ENCODE measurements around the gene CCNT2.

CCNT2 gene

GRCh38 chr2:134919341-134920210, 954 bp downstream of the CCNT2 start:
- peak in 1 of 2 donors; percentile 40 for DNase-seq (ENCODE audit: low read depth in 2 of 2)
- no peak for TF ChIP-seq CTCF (IDR thresholded peaks at IDR 0.05; ENCODE audit: low read depth, low read length)

DNA sequence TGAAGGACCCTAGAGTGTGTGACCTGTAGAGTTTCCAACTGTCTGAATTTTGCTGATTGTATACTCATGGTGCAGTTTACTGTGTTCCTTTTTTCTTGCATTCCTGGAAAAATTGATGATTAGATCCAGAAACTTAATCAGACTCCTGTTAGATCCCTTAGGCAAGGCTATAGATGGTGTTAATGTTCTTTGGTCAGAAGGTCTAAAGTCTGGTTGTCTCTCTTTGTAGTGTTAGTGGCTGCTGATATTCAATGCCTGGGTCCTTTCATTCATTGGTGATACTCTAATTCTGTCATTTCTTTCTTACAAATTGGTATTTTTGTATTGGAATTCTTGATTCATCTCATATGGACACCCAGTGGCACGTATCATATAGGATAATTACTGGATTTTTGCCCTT, 6.3 kb downstream of the CCNT2 start:
- no peak for TF ChIP-seq CTCF (IDR thresholded peaks at IDR 0.05; ENCODE audit: low read depth, low read length)
- H3K4me3 ChIP-seq (replicated peaks in 1 of 2; ENCODE audit: low read depth in 2 of 2, low read length in 2 of 2): no peak overlapping the region
- no peak for DNase-seq (ENCODE audit: low read depth in 2 of 2)

More at GRCh38 chr2:134919341-134920210, 954 bp downstream of the CCNT2 start:
- peak overlapping the region; percentile 82 to 93 for H3K4me3 ChIP-seq (replicated peaks in 1 of 2; ENCODE audit: low read depth in 2 of 2, low read length in 2 of 2)

GRCh38 chr2:134926231-134926931, 7.8 kb downstream of the CCNT2 start:
- no peak for TF ChIP-seq CTCF (IDR thresholded peaks at IDR 0.05; ENCODE audit: low read depth, low read length)
- DNase-seq (ENCODE audit: low read depth in 2 of 2): peak; percentile 17 to 31
- H3K4me3 ChIP-seq (replicated peaks in 1 of 2; ENCODE audit: low read depth in 2 of 2, low read length in 2 of 2): no peak overlapping the region

GRCh38 chr2:134927195-134927594, 8.6 kb downstream of the CCNT2 start:
- H3K4me3 ChIP-seq (replicated peaks in 1 of 2; ENCODE audit: low read depth in 2 of 2, low read length in 2 of 2): no peak overlapping the region
- DNase-seq (ENCODE audit: low read depth in 2 of 2): peak; percentile 22 to 48
- no peak for TF ChIP-seq CTCF (IDR thresholded peaks at IDR 0.05; ENCODE audit: low read depth, low read length)

GRCh38 chr2:134932864-134933526, 14.4 kb downstream of the CCNT2 start:
- TF ChIP-seq CTCF (IDR thresholded peaks at IDR 0.05; ENCODE audit: low read depth, low read length): no peak

DNA sequence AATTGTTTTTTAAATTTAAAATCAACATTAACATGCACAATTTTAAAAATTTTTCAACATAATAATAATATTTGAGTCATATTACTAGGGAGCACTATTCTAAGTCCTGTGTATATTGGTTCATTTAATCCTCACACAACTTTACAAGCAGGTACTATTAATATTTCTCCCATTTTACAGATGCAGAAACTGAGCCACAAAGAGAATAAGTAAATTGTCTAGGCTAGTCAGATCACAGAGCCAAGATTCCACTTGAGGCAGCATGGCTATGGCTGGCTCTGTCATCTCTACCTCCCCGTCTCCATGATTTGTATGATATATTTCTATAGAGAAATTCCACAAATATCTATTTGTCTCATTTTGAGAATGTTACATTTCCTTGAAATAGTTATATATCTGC, 15.1 kb downstream of the CCNT2 start:
- no peak for TF ChIP-seq CTCF (IDR thresholded peaks at IDR 0.05; ENCODE audit: low read depth, low read length)
- H3K4me3 ChIP-seq (replicated peaks in 1 of 2; ENCODE audit: low read depth in 2 of 2, low read length in 2 of 2): no peak overlapping the region
- no peak for DNase-seq (ENCODE audit: low read depth in 2 of 2)

More at GRCh38 chr2:134932864-134933526, 14.4 kb downstream of the CCNT2 start:
- DNase-seq (ENCODE audit: low read depth in 2 of 2): no peak
- no peak overlapping the region for H3K4me3 ChIP-seq (replicated peaks in 1 of 2; ENCODE audit: low read depth in 2 of 2, low read length in 2 of 2)
